ENCODE results near the gene MILR1.

GRCh38 chr17:64491994-64492393, 43.1 kb downstream of the MILR1 start:
- no peak for TF ChIP-seq ZSCAN18 (CRISPR knock-in tag; IDR thresholded peaks at IDR 0.05)
- TF ChIP-seq ESRRA (CRISPR knock-in tag; IDR thresholded peaks at IDR 0.05; ENCODE audit: borderline replicate concordance), result no peak
- no peak for TF ChIP-seq CTCF (IDR thresholded peaks at IDR 0.05)
